HG03025 (cell line): ENCODE measurements around the gene DPP6.
A peak's percentile ranks its signal among the peaks of the same experiment; 100 is the strongest.
"Not testable (repeated sequence)": the region's sequence is repeated elsewhere in the genome, so short reads cannot be mapped to it uniquely, and the experiment has no call there.

Source experiments
- ATAC-seq: cut with Tn5 transposase; IDR thresholded peaks from one replicate; pipeline ENCODE4 v1.9.1; 2021; ENCODE audit warnings: mild to moderate bottlenecking, moderate library complexity; ENCODE audit not compliant: unreplicated experiment, low FRiP score

DPP6 gene

DNA sequence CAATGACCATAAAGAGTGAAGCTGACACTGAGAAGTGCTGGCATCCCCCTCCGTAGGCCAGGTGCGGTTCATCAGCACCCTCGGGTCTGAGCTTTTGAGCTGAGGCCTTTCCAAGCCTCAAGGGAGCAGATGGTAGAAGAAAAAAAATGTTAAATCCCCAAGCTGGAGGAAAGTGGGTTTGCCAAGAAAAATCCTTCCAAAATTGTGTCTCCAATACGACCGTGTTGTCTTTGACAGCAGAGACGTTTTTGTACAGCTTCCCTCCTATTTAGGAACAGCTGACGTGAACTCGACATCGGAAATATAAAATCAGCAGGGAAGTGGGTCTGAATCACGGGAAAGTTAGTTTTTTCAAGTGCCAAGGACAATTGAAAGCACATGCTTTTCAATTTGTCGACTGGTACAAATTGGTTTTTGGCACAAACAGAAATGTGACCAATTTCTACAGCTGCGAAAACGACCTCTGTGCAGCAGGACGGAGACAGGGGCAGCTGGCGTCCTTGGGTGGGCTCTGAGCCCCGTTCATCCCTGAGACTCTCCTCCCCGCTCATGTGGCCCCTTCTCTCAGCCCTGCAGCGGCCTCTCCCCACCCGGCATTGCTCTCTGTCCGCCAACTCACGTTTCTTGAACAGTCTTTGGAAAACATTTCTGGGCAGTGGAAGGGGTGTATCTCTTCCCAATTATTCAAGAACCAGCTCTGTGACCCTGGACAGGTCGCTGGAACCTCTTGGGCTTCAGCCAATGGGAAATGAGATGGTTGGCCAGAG lies 860.9 kb downstream of the DPP6 start:
- ATAC-seq: no peak

- ATAC-seq: peak; percentile 96
These were observed 861.6 kb downstream of the DPP6 start for GRCh38 chr7:154913638-154914307.

- ATAC-seq: no peak
These were observed 862.3 kb downstream of the DPP6 start for GRCh38 chr7:154914308-154914995.

DNA sequence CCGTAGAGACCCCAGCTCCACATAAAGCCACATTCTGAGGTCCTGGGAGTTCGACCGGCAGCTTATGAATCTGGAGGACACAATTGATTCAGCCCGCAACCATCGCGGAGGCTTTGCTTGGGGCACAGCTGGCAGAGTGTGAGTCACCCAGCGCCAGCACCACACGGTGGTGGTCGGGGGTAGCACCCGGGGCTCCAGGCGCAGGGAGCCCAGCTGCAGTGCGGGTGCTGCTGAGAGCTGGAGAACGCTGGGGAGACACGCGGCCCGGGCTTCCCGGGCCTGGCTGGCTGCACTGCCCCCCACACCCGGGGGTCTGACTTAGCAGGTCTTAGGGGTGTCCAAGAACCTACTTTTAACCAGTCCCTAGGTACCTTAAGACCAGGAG lies 862.8 kb downstream of the DPP6 start:
- no peak for ATAC-seq

DNA sequence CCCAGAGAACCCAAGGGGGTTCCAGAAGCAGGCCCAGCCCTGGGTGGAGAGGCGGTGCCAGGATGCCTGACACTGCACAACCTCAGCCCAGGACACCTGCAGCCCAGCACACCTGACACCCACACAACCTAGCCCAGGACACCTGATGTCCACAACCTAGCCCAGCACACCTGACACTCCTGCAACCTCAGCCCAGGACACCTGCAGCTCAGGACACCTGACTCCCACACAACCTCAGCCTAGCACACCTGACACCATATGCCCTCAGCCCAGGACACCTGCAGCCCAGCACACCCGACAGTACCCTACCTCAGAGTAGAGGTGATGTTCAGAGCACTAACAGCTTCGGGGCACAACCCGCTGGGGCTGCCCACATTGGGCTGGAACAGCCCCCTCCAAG lies 863.4 kb downstream of the DPP6 start:
- no peak for ATAC-seq

DNA sequence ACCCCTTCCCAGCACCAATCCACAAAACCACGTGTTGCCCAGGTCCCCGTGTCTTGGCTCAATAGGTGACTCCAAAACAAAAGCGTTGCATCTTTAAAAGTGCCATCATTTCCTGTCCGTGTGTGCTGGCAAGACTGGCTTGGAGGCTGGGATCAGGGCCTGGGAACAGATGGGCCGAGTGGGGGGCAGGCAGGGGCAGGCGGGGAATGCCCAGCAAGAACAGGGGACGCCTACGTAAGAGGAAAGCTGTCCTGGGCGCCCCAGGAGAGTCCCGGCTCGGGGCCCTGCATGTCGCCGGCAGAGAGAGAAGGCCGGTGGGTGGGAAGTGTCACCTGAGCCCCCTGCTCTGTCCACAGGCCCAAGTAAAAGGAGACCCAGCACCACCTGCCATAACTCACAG lies 864.2 kb downstream of the DPP6 start:
- ATAC-seq: no peak

- ATAC-seq: no peak
These were observed 864.9 kb downstream of the DPP6 start for GRCh38 chr7:154916856-154917807.

GRCh38 chr7:154917808-154918160 lies 865.6 kb downstream of the DPP6 start:
- ATAC-seq: no peak

DNA sequence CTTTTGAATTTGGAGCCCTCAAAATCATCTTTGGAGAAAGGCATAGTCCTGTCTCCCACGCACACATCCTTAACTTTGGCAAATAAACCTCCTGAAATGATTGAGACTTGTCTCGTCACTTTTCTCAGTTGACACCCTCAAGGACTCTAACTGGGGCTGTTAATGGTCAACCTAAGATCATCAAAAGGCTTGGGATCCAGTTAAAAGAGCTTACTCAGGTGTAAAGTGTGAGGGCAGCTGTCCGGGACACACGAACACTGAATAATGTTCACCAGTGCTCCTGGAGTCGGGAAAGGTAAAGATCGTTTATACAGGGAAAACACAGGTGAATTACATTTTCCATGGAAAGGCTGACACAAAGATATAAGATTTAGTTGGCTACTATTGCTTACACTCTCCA lies 866.1 kb downstream of the DPP6 start:
- no peak for ATAC-seq

GRCh38 chr7:154918741-154919140 lies 866.5 kb downstream of the DPP6 start:
- no peak for ATAC-seq

- ATAC-seq: no peak
These were observed 867.4 kb downstream of the DPP6 start for GRCh38 chr7:154919344-154920225.

DNA sequence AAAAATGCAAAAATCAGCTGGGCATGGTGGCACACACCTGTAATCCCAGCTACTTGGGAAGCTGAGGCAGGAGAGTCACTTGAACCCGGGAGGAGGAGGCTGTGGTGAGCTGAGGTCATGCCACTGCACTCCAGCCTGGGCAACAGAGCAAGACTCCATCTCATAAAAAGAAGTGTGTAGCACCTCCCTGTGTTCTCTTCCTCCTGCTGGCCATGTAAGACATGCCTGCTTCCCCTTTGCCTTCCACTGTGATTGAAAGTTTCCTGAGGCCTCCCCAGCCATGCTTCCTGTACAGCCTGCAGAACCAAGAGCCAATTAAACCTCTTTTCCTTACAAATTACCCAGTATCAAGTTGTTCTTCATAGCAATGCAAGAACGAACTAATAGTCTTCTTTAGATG lies 870.3 kb downstream of the DPP6 start:
- ATAC-seq: not testable (repeated sequence)

GRCh38 chr7:154927624-154928125 lies 875.5 kb downstream of the DPP6 start:
- ATAC-seq: peak; percentile 52

- ATAC-seq: peak; percentile 67
These were observed 876.2 kb downstream of the DPP6 start for GRCh38 chr7:154928136-154929005.

- no peak for ATAC-seq
These were observed 877.0 kb downstream of the DPP6 start for GRCh38 chr7:154929006-154929726.

GRCh38 chr7:154931906-154932305 lies 879.7 kb downstream of the DPP6 start:
- ATAC-seq: no peak

DNA sequence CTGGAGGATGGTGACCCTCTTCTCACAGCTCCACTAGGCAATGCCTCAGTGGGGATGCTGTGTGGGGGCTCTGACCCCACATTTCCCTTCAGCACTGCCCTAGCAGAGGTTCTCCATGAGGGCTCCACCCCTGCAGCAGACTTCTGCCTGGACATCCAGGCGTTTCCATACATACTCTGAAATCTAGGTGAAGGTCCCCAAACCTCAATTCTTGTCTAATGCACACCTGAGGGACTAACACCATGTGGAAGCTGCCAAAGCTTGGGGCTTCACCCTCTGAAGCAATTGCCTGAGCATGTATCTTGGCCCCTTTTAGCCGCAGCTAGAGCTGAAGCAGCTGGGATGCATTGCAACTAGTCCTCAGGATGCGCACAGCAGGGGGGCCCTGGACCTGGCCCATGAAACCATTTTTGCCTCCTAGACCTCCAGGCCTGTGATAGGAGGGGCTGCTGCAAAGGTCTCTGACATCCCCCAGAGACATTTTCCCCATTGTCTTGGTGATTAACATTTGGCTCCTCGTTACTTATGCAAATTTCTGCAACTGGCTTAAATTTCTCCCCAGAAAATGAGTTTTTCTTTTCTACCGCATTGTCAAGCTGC lies 882.3 kb downstream of the DPP6 start:
- not testable (repeated sequence) for ATAC-seq
